Amniotic stem cell (primary cell): ENCODE measurements around the gene SLC19A1.

Experiments used
- DNase-seq: peaks from one replicate; lab custom pipeline; 2025; lab: John Stamatoyannopoulos, UW

Gene SLC19A1

GRCh38 chr21:45517249-45518065 lies 24.8 kb downstream of the SLC19A1 start:
- no peak for DNase-seq

- no peak for DNase-seq
Observed at GRCh38 chr21:45516671-45517151, 25.5 kb downstream of the SLC19A1 start.

GRCh38 chr21:45516071-45516670 lies 26.1 kb downstream of the SLC19A1 start:
- no peak for DNase-seq

GRCh38 chr21:45515241-45516061 lies 26.8 kb downstream of the SLC19A1 start:
- no peak for DNase-seq

GRCh38 chr21:45514311-45515021 lies 27.8 kb downstream of the SLC19A1 start:
- no peak for DNase-seq

GRCh38 chr21:45513741-45514310 lies 28.4 kb downstream of the SLC19A1 start:
- no peak for DNase-seq

GRCh38 chr21:45513003-45513717 lies 29.1 kb downstream of the SLC19A1 start:
- no peak for DNase-seq

- DNase-seq = no peak
Observed at GRCh38 chr21:45512626-45513002, 29.6 kb downstream of the SLC19A1 start.

GRCh38 chr21:45511661-45512431 lies 30.4 kb downstream of the SLC19A1 start:
- no peak for DNase-seq

GRCh38 chr21:45511007-45511406 lies 31.2 kb downstream of the SLC19A1 start:
- no peak for DNase-seq

GRCh38 chr21:45510466-45510955 lies 31.7 kb downstream of the SLC19A1 start:
- DNase-seq = no peak

- DNase-seq = no peak
Observed at GRCh38 chr21:45509566-45510465, 32.4 kb downstream of the SLC19A1 start.

- DNase-seq = no peak
Observed at GRCh38 chr21:45508607-45509565, 33.4 kb downstream of the SLC19A1 start.

- no peak for DNase-seq
Observed at GRCh38 chr21:45507888-45508508, 34.2 kb downstream of the SLC19A1 start.

- no peak for DNase-seq
Observed at GRCh38 chr21:45507523-45507875, 34.7 kb downstream of the SLC19A1 start.

- DNase-seq = no peak
Observed at GRCh38 chr21:45506836-45507522, 35.3 kb downstream of the SLC19A1 start.
